Measurements from ENCODE around the gene YY2. TPM values are rescaled to one million over a fixed set of nuclear protein-coding genes. Genes with fewer than 3 reads are reported as not detected.

YY2 gene
- total and polyA plus RNA-seq, 2 of the 8 experiments (the other 6 are each of a cell fraction or from before 2014, with no cell fraction given) = 0.60 to 1.5 TPM

DNA sequence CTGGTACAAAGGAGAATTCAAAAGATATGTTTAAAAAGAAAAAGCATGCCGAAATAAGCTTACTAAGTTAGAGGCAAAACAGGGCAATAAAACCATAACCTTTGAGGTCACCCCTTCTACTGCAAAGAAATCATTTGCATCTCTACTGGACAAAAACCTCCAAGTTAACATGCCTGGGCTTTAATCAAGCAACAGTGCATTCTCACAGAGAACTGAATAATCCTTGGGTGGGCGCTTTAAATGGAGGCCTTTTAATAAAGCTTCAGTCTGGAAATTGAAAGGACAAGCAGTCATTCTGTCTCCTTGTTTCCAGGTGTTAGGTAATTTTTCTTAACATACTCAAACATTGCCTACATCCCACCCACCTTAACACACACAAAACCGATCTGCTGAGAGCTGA is 50.2 kb downstream of the YY2 start:
- Histone ChIP-seq H3K56ac (replicated peaks; ENCODE audit: insufficient read length, low read depth, low read length) (no peak overlapping the region), H3K14ac (ENCODE audit: insufficient read length) (no peak overlapping the region), H3K23me2 (ENCODE audit: low read depth, low read length) (no peaks in the 10 kb centered on the region), H3K36me3 (ENCODE audit: control insufficient read depth in 2 of 4, insufficient read depth in 4 of 4, low read length in 3 of 4) (no peaks in the 10 kb centered on the region), H3K4me1 (replicated peaks in 1 of 4; ENCODE audit: control insufficient read depth in 3 of 4, insufficient read depth in 4 of 4, low read length in 3 of 4) (peaks cover 0 to 5% (median 2%) of the 10 kb centered on the region in 4 experiments; a peak in 2 of 7 replicates), H3K27me3 (replicated peaks in 1 of 4; ENCODE audit: control insufficient read depth in 3 of 4, extremely low read depth in 1 of 4, insufficient read depth in 3 of 4, low read length in 3 of 4) (no peaks in the 10 kb centered on the region), H2BK15ac (ENCODE audit: low read length) (no peak overlapping the region), H3K4me3 (ENCODE audit: extremely low read depth in 1 of 4, insufficient read depth in 2 of 4, low read depth in 3 of 4, low read length in 4 of 4) (no peak overlapping the region), H2BK12ac (ENCODE audit: low read depth, low read length) (no peak overlapping the region), H2AK5ac (ENCODE audit: low read depth, low read length) (no peak overlapping the region), H2BK120ac (replicated peaks; ENCODE audit: low read depth, low read length) (no peak overlapping the region), H3K4ac (replicated peaks; ENCODE audit: insufficient read length, low read depth, low read length) (no peak overlapping the region), H3K9me3 (ENCODE audit: insufficient read depth in 2 of 2, low read depth in 1 of 2, low read length in 1 of 2) (no peaks in the 10 kb centered on the region), H4K20me1 (replicated peaks in 1 of 2; ENCODE audit: control insufficient read depth in 1 of 2, insufficient read depth in 2 of 2, low read length in 2 of 2) (no peaks in the 10 kb centered on the region), H4K5ac (ENCODE audit: insufficient read length, low read depth, low read length) (no peak overlapping the region), H3K79me2 (ENCODE audit: control insufficient read depth in 1 of 2, insufficient read depth in 2 of 2, low read length in 2 of 2) (no peaks in the 10 kb centered on the region), H2BK5ac (ENCODE audit: low read depth, low read length) (no peak overlapping the region), H3K4me2 (ENCODE audit: insufficient read depth in 1 of 2, low read depth in 2 of 2, low read length in 2 of 2) (no peak overlapping the region), H3K79me1 (ENCODE audit: low read depth, low read length) (no peaks in the 10 kb centered on the region), H2AFZ (ENCODE audit: low read length) (no peak overlapping the region), H2BK20ac (ENCODE audit: low read length) (no peak overlapping the region), H3K18ac (ENCODE audit: extremely low read depth, low read length) (no peak overlapping the region), H3K23ac (ENCODE audit: insufficient read length) (no peak overlapping the region), H3K9ac (replicated peaks in 1 of 4; ENCODE audit: extremely low read depth in 1 of 4, low read depth in 3 of 4, low read length in 3 of 4) (no peak overlapping the region; a peak in 1 of 7 replicates), H4K8ac (ENCODE audit: extremely low read depth, insufficient read depth, low read length) (no peak overlapping the region), H4K91ac (replicated peaks; ENCODE audit: insufficient read length, low read length) (no peak overlapping the region), H3K27ac (ENCODE audit: low read depth, low read length) (no peak overlapping the region)
- 76% methylated on average over 3 of the region's 3 CpGs; no CpG with 5 or more reads in 1 of the 2 experiments for WGBS, 2 experiments (ENCODE audit: extremely low coverage in 1 of 2, insufficient coverage in 1 of 2, insufficient read length in 1 of 2, insufficient replicate concordance in 2 of 2, low coverage in 1 of 2, low lambda C conversion rate in 2 of 2, missing lambda C conversion rate in 1 of 2)
- FAIRE-seq (no peak), DNase-seq (ENCODE audit: low read depth in 1 of 2, low spot score in 2 of 2) (no peak)
- no peak for TF ChIP-seq BACH1 (IDR thresholded peaks at IDR 0.05; ENCODE audit: low read length)
- no peak for TF ChIP-seq TBP (IDR thresholded peaks at IDR 0.05; ENCODE audit: low read depth, low read length)
- no peak for TF ChIP-seq CEBPB (IDR thresholded peaks at IDR 0.05; ENCODE audit: low read depth, low read length)
- no peak for TF ChIP-seq CBX5 (IDR thresholded peaks at IDR 0.05; ENCODE audit: low read depth, low read length)
- TF ChIP-seq POLR2A (IDR thresholded peaks at IDR 0.05; ENCODE audit: control extremely low read depth in 1 of 2, low read depth in 2 of 2, low read length in 2 of 2) = no peak
- TF ChIP-seq RXRA (IDR thresholded peaks at IDR 0.05; ENCODE audit: insufficient read depth, low read depth, low read length) = no peak
- no peak for TF ChIP-seq HDAC6 (IDR thresholded peaks at IDR 0.05; ENCODE audit: low read depth, low read length)
- no peak for TF ChIP-seq USF2 (IDR thresholded peaks at IDR 0.05; ENCODE audit: low read length)
- TF ChIP-seq SUZ12 (IDR thresholded peaks at IDR 0.05; ENCODE audit: low read length) = no peak
- TF ChIP-seq PHF8 (conservative IDR thresholded peaks at IDR 0.05; ENCODE audit: low read depth, low read length) = no peak
- TF ChIP-seq CBX8 (IDR thresholded peaks at IDR 0.05; ENCODE audit: borderline replicate concordance, low read depth, low read length) = no peak
- TF ChIP-seq EZH2 (IDR thresholded peaks at IDR 0.05; ENCODE audit: low read depth, low read length, severe bottlenecking) = no peak
- ChIA-PET CTCF (ENCODE audit: partially characterized antibody) (no interaction called here), POLR2A (ENCODE audit: partially characterized antibody) (interaction anchor here (1.0 kb wide), 1 partner anchor 37 kb away, joined by 3 read pairs; no protein-coding TSS in a partner anchor)
